ENCODE measurements around the gene NRSN2.
A peak's percentile ranks its signal among the peaks of the same experiment; 100 is the strongest.
"Not testable (repeated sequence)": the region's sequence is repeated elsewhere in the genome, so short reads cannot be mapped to it uniquely, and the experiment has no call there.

NRSN2 gene

GRCh38 chr20:375265-375889 lies 28.5 kb downstream of the NRSN2 start:
- no peak for DNase-seq

- no peak for DNase-seq
These were observed 29.2 kb downstream of the NRSN2 start for GRCh38 chr20:376089-376488.

- no peak for DNase-seq
These were observed 29.8 kb downstream of the NRSN2 start for GRCh38 chr20:376750-377149.

GRCh38 chr20:377578-377977 lies 30.7 kb downstream of the NRSN2 start:
- DNase-seq, result not testable (repeated sequence)

- DNase-seq, result no peak
These were observed 32.0 kb downstream of the NRSN2 start for GRCh38 chr20:378961-379336.

- peak; percentile 52 for DNase-seq
These were observed 34.1 kb downstream of the NRSN2 start for GRCh38 chr20:380763-381580.

- DNase-seq, result peak; percentile 60
These were observed 34.8 kb downstream of the NRSN2 start for GRCh38 chr20:381581-382290.

- no peak for DNase-seq
These were observed 35.6 kb downstream of the NRSN2 start for GRCh38 chr20:382291-383115.

GRCh38 chr20:383889-384288 lies 37.0 kb downstream of the NRSN2 start:
- DNase-seq, result no peak

- DNase-seq, result no peak
These were observed 37.8 kb downstream of the NRSN2 start for GRCh38 chr20:384723-385122.

- DNase-seq, result no peak
These were observed 38.5 kb downstream of the NRSN2 start for GRCh38 chr20:385448-385847.

- not testable (repeated sequence) for DNase-seq
These were observed 39.7 kb downstream of the NRSN2 start for GRCh38 chr20:386634-387033.

- no peak for DNase-seq
These were observed 40.6 kb downstream of the NRSN2 start for GRCh38 chr20:387520-387919.

GRCh38 chr20:388034-388994 lies 41.4 kb downstream of the NRSN2 start:
- no peak for DNase-seq

GRCh38 chr20:389220-389619 lies 42.3 kb downstream of the NRSN2 start:
- DNase-seq, result no peak

- no peak for DNase-seq
These were observed 44.3 kb downstream of the NRSN2 start for GRCh38 chr20:391041-391711.

GRCh38 chr20:393296-393695 lies 46.4 kb downstream of the NRSN2 start:
- not testable (repeated sequence) for DNase-seq

- DNase-seq, result no peak
These were observed 49.3 kb downstream of the NRSN2 start for GRCh38 chr20:396252-396618.

GRCh38 chr20:396619-397431 lies 49.9 kb downstream of the NRSN2 start:
- DNase-seq, result no peak

All from HCEC 1CT (cell line).